Measurements from ENCODE around the gene ZNF571.

Gene ZNF571

GRCh38 chr19:37594304-37594981 lies at the start of gene ZNF571, which contains the start of gene ZNF540:
Gene ZNF571 (minus strand): TSS chr19:37594792. CDS start chr19:37586676, 8,116 bp downstream.
Gene ZNF540 (plus strand): TSS chr19:37594876. CDS start chr19:37598448, 3,572 bp downstream.
- peak; percentile 79 for DNase-seq (ENCODE audit: extremely low read depth, low read depth)
- TF ChIP-seq, protein P1, sequence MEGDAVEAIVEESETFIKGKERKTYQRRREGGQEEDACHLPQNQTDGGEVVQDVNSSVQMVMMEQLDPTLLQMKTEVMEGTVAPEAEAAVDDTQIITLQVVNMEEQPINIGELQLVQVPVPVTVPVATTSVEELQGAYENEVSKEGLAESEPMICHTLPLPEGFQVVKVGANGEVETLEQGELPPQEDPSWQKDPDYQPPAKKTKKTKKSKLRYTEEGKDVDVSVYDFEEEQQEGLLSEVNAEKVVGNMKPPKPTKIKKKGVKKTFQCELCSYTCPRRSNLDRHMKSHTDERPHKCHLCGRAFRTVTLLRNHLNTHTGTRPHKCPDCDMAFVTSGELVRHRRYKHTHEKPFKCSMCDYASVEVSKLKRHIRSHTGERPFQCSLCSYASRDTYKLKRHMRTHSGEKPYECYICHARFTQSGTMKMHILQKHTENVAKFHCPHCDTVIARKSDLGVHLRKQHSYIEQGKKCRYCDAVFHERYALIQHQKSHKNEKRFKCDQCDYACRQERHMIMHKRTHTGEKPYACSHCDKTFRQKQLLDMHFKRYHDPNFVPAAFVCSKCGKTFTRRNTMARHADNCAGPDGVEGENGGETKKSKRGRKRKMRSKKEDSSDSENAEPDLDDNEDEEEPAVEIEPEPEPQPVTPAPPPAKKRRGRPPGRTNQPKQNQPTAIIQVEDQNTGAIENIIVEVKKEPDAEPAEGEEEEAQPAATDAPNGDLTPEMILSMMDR (IDR thresholded peaks at IDR 0.05; ENCODE audit: low read depth, low read length) = no peak

GRCh38 chr19:37635076-37636056 lies 40.8 kb upstream of the ZNF571 start:
- TF ChIP-seq, protein P1 (IDR thresholded peaks at IDR 0.05; ENCODE audit: low read depth, low read length) = no peak
- no peak for DNase-seq (ENCODE audit: extremely low read depth, low read depth)

DNA sequence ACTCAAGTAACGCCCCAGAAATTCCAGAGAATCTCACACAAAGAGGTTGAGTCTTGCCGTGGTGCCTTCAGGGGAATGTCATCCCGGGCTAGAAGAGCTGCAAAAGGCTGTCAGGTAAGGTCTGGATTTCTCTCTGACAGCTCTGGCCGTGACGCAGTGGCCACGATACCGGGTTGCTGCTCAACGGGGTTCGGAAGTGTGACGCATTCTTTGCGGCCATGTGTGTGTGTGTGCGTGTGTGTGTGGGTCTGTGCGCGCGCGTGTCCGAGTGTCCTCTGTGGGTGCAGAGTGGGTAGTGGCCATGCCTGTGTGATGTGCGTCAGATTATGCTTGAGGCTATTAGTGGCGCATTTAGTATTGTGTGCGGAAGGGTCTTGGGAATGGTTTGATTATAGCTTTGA lies 390 bp upstream of the ZNF571 start:
- TF ChIP-seq, protein P1 (IDR thresholded peaks at IDR 0.05; ENCODE audit: low read depth, low read length) = no peak
- DNase-seq (ENCODE audit: extremely low read depth, low read depth) = no peak

DNA sequence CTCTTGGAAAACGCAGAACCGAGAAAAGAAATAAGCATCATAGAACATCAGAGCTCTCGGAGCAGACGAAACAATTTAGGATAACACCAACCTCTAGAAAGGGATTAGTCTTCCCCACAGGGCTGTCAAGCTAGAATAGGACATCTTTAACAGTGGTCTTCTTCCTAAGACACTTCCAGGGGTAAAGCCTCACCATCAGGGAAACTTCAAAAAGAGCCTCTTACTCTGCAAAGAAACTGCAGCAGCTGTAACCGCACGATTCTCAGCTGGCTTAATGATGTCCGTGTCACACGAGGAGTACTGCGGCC lies 642 bp downstream of the ZNF571 start:
- TF ChIP-seq, protein P1 (IDR thresholded peaks at IDR 0.05; ENCODE audit: low read depth, low read length) = no peak
- no peak for DNase-seq (ENCODE audit: extremely low read depth, low read depth)

DNA sequence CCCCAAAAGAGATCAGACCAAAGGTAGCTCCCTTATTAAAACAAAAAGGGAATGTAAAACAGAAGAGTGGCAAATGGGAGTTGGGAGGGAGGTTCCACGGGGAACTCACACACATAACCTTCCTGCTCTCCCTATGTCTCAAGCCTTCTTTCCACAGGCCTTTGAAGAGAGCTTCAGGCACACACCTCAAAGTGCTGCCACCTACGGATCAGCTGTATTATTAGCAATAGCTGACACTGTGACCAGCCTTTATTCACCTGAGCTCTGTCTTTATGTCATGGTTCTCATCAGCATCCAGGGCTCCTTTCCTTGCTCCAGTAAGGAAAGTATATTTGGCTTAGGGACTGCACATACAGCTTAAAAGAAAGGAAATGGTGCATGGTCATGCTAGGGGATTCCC lies 11.3 kb downstream of the ZNF571 start:
- TF ChIP-seq, protein P1 (IDR thresholded peaks at IDR 0.05; ENCODE audit: low read depth, low read length) = no peak
- no peak for DNase-seq (ENCODE audit: extremely low read depth, low read depth)

- TF ChIP-seq, protein P1 (IDR thresholded peaks at IDR 0.05; ENCODE audit: low read depth, low read length) = no peak
- DNase-seq (ENCODE audit: extremely low read depth, low read depth) = no peak
Observed at GRCh38 chr19:37572203-37572602, 22.4 kb downstream of the ZNF571 start.

GRCh38 chr19:37565370-37565669 lies 29.3 kb downstream of the ZNF571 start:
- TF ChIP-seq, protein P1 (IDR thresholded peaks at IDR 0.05; ENCODE audit: low read depth, low read length) = no peak
- DNase-seq (ENCODE audit: extremely low read depth, low read depth) = no peak
